Gastrocnemius medialis (tissue), 4 donors: ENCODE measurements around the gene IMP3.

Experiments
- POLR2A ChIP-seq, 2 donors: fragments of 450-650 bp; IDR thresholded peaks; one replicate each; pipeline ENCODE4 v1.6.1; 2017; ENCODE audit warnings: antibody characterized with exemption in 2 of 2, mild to moderate bottlenecking in 2 of 2, moderate library complexity in 2 of 2
- TF ChIP-seq, protein P1 (sequence below), 5 experiments: fragments of 450-650 bp in 3 of 5; fragments of 200-600 bp in 2 of 5; sonication (generic) in 2 of 5; IDR thresholded peaks in 4 of 5; conservative IDR thresholded peaks in 1 of 5; 1 replicate in 4 of 5; 2 replicates in 1 of 5; pipeline ENCODE4 v1.5.1; 2016 to 2019; ENCODE audit warnings: antibody characterized with exemption in 5 of 5, mild to moderate bottlenecking in 3 of 5, moderate library complexity in 3 of 5

DNA sequence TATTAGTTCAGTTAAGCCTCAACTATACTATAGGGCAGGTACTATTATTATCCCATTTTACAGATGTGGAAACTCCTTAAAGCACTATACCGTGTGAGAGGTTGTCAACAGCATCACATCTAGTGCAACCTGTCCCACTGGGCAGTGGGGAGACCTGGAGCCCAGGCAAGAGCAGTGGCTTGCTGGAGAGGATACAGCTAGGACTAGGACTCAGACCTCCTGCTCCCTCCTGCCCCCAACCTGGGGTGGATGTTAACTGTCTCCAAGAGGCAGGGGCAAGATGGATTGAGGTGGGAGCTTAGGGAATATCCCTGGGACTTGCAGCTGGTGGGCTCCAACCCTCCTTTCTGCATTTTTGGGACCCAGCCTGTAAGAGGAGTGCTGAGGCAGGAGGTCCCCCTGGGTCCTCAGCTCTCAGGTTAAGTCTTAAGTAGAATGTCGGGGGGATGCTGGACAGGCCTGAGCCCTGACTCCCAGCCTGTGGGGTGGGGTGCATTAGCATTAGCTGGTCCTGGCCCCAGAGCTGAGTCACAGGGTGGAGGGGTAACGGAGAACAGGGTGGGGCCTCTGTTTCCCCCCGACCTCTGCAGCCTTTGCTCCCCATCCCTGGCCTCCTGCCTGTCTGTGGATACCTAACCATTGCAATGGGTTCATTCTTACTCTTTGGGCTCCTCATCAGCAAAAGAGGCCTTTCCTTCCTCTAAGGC lies 14.3 kb upstream of the IMP3 start:
- TF ChIP-seq, protein P1, sequence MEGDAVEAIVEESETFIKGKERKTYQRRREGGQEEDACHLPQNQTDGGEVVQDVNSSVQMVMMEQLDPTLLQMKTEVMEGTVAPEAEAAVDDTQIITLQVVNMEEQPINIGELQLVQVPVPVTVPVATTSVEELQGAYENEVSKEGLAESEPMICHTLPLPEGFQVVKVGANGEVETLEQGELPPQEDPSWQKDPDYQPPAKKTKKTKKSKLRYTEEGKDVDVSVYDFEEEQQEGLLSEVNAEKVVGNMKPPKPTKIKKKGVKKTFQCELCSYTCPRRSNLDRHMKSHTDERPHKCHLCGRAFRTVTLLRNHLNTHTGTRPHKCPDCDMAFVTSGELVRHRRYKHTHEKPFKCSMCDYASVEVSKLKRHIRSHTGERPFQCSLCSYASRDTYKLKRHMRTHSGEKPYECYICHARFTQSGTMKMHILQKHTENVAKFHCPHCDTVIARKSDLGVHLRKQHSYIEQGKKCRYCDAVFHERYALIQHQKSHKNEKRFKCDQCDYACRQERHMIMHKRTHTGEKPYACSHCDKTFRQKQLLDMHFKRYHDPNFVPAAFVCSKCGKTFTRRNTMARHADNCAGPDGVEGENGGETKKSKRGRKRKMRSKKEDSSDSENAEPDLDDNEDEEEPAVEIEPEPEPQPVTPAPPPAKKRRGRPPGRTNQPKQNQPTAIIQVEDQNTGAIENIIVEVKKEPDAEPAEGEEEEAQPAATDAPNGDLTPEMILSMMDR (IDR thresholded peaks at IDR 0.05 in 4 of 5, conservative IDR thresholded peaks at IDR 0.05 in 1 of 5) = no peak
- no peak for TF ChIP-seq POLR2A (IDR thresholded peaks at IDR 0.05)
